PC-3 (cell line): Measurements from ENCODE around the gene ZFHX3.

Experiments
- CTCF ChIP-seq: fragments of 300-600 bp; sonication (generic); conservative IDR thresholded peaks from 2 replicates; pipeline ENCODE4 v1.5.1; 2017; ENCODE audit warnings: antibody characterized with exemption, low read depth, mild to moderate bottlenecking, low read length
- EZH2phosphoT487 ChIP-seq: fragments of 300-600 bp; sonication (generic); IDR thresholded peaks from 2 replicates; pipeline ENCODE4 v1.6.1; 2018; ENCODE audit warnings: mild to moderate bottlenecking, antibody characterized with exemption, low read length, borderline replicate concordance

- TF ChIP-seq EZH2phosphoT487 (no peak), CTCF (no peak)
Measured at GRCh38 chr16:72787514-72788268, 260.2 kb downstream of the ZFHX3 start.
